SW480 (cell line): ENCODE data around the gene CRTAP.
"Not testable (repeated sequence)": the region's sequence is repeated elsewhere in the genome, so short reads cannot be mapped to it uniquely, and the experiment has no call there.

Experiments used
- DNase-seq: peaks from one replicate; pipeline ENCODE4 v3.0.0-alpha.2; 2016; ENCODE audit warnings: low spot score

The CRTAP gene

GRCh38 chr3:33141006-33141405 lies 27.2 kb downstream of the CRTAP start:
- DNase-seq, result no peak

- no peak for DNase-seq
These were observed 30.6 kb downstream of the CRTAP start for GRCh38 chr3:33144433-33144832.

GRCh38 chr3:33145221-33145900 lies 31.5 kb downstream of the CRTAP start:
- DNase-seq, result no peak

- no peak for DNase-seq
These were observed 32.2 kb downstream of the CRTAP start for GRCh38 chr3:33145901-33146580.

GRCh38 chr3:33146791-33147445 lies 33.1 kb downstream of the CRTAP start:
- no peak for DNase-seq

- no peak for DNase-seq
These were observed 35.5 kb downstream of the CRTAP start for GRCh38 chr3:33149342-33149741.

- DNase-seq, result peak; percentile 26
These were observed 38.8 kb downstream of the CRTAP start for GRCh38 chr3:33152363-33153360.

GRCh38 chr3:33153782-33154181 lies 40.0 kb downstream of the CRTAP start:
- DNase-seq, result no peak

- DNase-seq, result no peak
These were observed 41.5 kb downstream of the CRTAP start for GRCh38 chr3:33155301-33155700.

GRCh38 chr3:33159234-33159633 lies 45.4 kb downstream of the CRTAP start:
- no peak for DNase-seq

GRCh38 chr3:33159981-33160380 lies 46.2 kb downstream of the CRTAP start:
- DNase-seq, result no peak

- not testable (repeated sequence) for DNase-seq
These were observed 48.8 kb downstream of the CRTAP start for GRCh38 chr3:33162621-33163020.

- no peak for DNase-seq
These were observed 51.6 kb downstream of the CRTAP start for GRCh38 chr3:33165372-33165771.

GRCh38 chr3:33166095-33166494 lies 52.3 kb downstream of the CRTAP start:
- DNase-seq, result no peak

- DNase-seq, result no peak
These were observed 53.5 kb downstream of the CRTAP start for GRCh38 chr3:33167284-33167683.

- no peak for DNase-seq
These were observed 54.0 kb downstream of the CRTAP start for GRCh38 chr3:33167716-33168336.

GRCh38 chr3:33170531-33170930 lies 56.7 kb downstream of the CRTAP start:
- DNase-seq, result no peak

GRCh38 chr3:33171580-33171979 lies 57.8 kb downstream of the CRTAP start:
- DNase-seq, result no peak

GRCh38 chr3:33173103-33173502 lies 59.3 kb downstream of the CRTAP start:
- no peak for DNase-seq

GRCh38 chr3:33173672-33174071 lies 59.9 kb downstream of the CRTAP start:
- no peak for DNase-seq

GRCh38 chr3:33174095-33174494 lies 60.3 kb downstream of the CRTAP start:
- DNase-seq, result no peak
